Omental fat pad (tissue), 4 donors: Measurements from ENCODE around the gene BNIP3. TPM values are rescaled to one million over a fixed set of nuclear protein-coding genes. Genes with fewer than 3 reads are reported as not detected.

Source experiments
- ATAC-seq: fragments of 150-250 bp; one replicate; pipeline ENCODE4 v1.9.1; 2016; ENCODE audit warnings: mild to moderate bottlenecking, moderate library complexity; ENCODE audit not compliant: low FRiP score
- DNase-seq: peaks from one replicate; pipeline ENCODE4 v3.0.0-alpha.2; 2019; ENCODE audit warnings: low spot score
- CTCF ChIP-seq, 3 donors: fragments of 450-650 bp; IDR thresholded peaks; one replicate each; pipeline ENCODE4 v1.5.1; 2016 to 2017; ENCODE audit warnings: antibody characterized with exemption in 3 of 3, mild to moderate bottlenecking in 3 of 3, moderate library complexity in 2 of 3
- total RNA-seq, 4 donors: library from RNA; depleted of rRNA; stranded (reverse); fragments of >200 nt; gene quantifications; one replicate each; pipeline ENCODE4 v1.1.0, GENCODE V29; 2016

The BNIP3 gene
- total RNA-seq, 4 donors from 2014 or later = 66.3 to 192 (median 149) TPM

- TF ChIP-seq CTCF (IDR thresholded peaks at IDR 0.05) = no peak
- DNase-seq (no peak), ATAC-seq (no peak)
Observed at GRCh38 chr10:131972474-131973071, 9.2 kb downstream of the BNIP3 start.

GRCh38 chr10:131971591-131971990, 10.1 kb downstream of the BNIP3 start:
- TF ChIP-seq CTCF (IDR thresholded peaks at IDR 0.05) = no peak
- DNase-seq = no peak
- no peak for ATAC-seq

GRCh38 chr10:131970946-131971345, 10.8 kb downstream of the BNIP3 start:
- ATAC-seq = no peak
- no peak for DNase-seq
- TF ChIP-seq CTCF (IDR thresholded peaks at IDR 0.05) = no peak

- no peak for ATAC-seq
Observed at GRCh38 chr10:131968949-131969348, 12.8 kb downstream of the BNIP3 start.

GRCh38 chr10:131964298-131964697, 17.4 kb downstream of the BNIP3 start:
- ATAC-seq = no peak

More at GRCh38 chr10:131968949-131969348, 12.8 kb downstream of the BNIP3 start:
- no peak for DNase-seq
- TF ChIP-seq CTCF (IDR thresholded peaks at IDR 0.05) = no peak

GRCh38 chr10:131963811-131964210, 17.9 kb downstream of the BNIP3 start:
- no peak for TF ChIP-seq CTCF (IDR thresholded peaks at IDR 0.05)
- DNase-seq (no peak), ATAC-seq (no peak)

More at GRCh38 chr10:131964298-131964697, 17.4 kb downstream of the BNIP3 start:
- no peak for TF ChIP-seq CTCF (IDR thresholded peaks at IDR 0.05)
- DNase-seq = no peak

GRCh38 chr10:131963350-131963749, 18.4 kb downstream of the BNIP3 start:
- DNase-seq (no peak), ATAC-seq (no peak)
- no peak for TF ChIP-seq CTCF (IDR thresholded peaks at IDR 0.05)
